IMR-90 (cell line): ENCODE data around the gene CIAO3.

Experiments
- BHLHE40 ChIP-seq: fragments of 150-350 bp; IDR thresholded peaks from 2 replicates; pipeline ENCODE4 v1.6.1; 2016; ENCODE audit warnings: mild to moderate bottlenecking, low read depth, low read length
- CHD1 ChIP-seq: IDR thresholded peaks from 2 replicates; pipeline ENCODE4 v1.6.1; 2012; ENCODE audit warnings: low read depth, low read length, improper control_type of control experiment
- CTCF ChIP-seq: conservative IDR thresholded peaks from 2 replicates; pipeline ENCODE4 v1.5.1; 2012; ENCODE audit warnings: mild to moderate bottlenecking, low read depth, low read length, improper control_type of control experiment
- MAFK ChIP-seq: IDR thresholded peaks from 2 replicates; pipeline ENCODE4 v1.6.1; 2012; ENCODE audit warnings: low read depth, low read length, improper control_type of control experiment
- MAZ ChIP-seq: IDR thresholded peaks from 2 replicates; pipeline ENCODE4 v1.6.1; 2012; ENCODE audit warnings: low read depth, mild to moderate bottlenecking, low read length, improper control_type of control experiment, moderate library complexity, borderline replicate concordance
- MXI1 ChIP-seq: IDR thresholded peaks from 2 replicates; pipeline ENCODE4 v1.6.1; 2012; ENCODE audit warnings: low read depth, mild to moderate bottlenecking, low read length, moderate library complexity, borderline replicate concordance
- POLR2A ChIP-seq: IDR thresholded peaks from 2 replicates; pipeline ENCODE4 v1.6.1; 2012; ENCODE audit warnings: mild to moderate bottlenecking, low read depth, low read length
- USF2 ChIP-seq: fragments of 150-350 bp; IDR thresholded peaks from 2 replicates; pipeline ENCODE4 v1.6.1; 2017; ENCODE audit warnings: mild to moderate bottlenecking, antibody characterized with exemption, low read length, low read depth

- no peak for TF ChIP-seq BHLHE40
- TF ChIP-seq CHD1, result no peak
- no peak for TF ChIP-seq USF2
- TF ChIP-seq CTCF, result peak; percentile 98
- TF ChIP-seq MAZ, result peak; percentile 17; the same call in 1 of the 2 replicates
- TF ChIP-seq MAFK, result no peak
- peak; percentile 36; the same call in 1 of the 2 replicates for TF ChIP-seq POLR2A
- TF ChIP-seq MXI1, result peak; percentile 57; the same call in 1 of the 2 replicates
Observed at GRCh38 chr16:740764-741505, at the start of gene CIAO3.
